Measurements from ENCODE around the gene COG7.

DNA sequence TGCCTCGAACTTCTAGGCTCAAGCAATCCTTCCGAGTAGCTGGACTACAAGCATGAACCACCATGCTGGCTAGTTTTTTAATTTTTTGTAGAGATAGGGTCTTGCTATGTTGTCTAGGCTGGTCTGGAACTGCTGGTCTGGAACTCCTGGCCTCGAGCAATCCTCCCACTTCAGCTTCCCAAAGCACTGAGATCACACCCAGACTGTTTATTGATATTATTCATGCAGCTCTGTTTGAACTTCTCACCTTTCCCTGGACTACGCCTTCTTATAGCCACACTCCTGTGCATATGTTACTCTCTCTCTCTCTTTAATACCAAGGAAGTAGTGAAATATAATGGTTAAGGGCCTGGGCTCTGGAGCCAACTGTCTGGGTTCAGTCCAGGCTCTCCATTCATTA is 4.6 kb downstream of the COG7 start:
- TF ChIP-seq, protein P1, sequence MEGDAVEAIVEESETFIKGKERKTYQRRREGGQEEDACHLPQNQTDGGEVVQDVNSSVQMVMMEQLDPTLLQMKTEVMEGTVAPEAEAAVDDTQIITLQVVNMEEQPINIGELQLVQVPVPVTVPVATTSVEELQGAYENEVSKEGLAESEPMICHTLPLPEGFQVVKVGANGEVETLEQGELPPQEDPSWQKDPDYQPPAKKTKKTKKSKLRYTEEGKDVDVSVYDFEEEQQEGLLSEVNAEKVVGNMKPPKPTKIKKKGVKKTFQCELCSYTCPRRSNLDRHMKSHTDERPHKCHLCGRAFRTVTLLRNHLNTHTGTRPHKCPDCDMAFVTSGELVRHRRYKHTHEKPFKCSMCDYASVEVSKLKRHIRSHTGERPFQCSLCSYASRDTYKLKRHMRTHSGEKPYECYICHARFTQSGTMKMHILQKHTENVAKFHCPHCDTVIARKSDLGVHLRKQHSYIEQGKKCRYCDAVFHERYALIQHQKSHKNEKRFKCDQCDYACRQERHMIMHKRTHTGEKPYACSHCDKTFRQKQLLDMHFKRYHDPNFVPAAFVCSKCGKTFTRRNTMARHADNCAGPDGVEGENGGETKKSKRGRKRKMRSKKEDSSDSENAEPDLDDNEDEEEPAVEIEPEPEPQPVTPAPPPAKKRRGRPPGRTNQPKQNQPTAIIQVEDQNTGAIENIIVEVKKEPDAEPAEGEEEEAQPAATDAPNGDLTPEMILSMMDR (IDR thresholded peaks at IDR 0.05) = no peak
- TF ChIP-seq POLR2A (IDR thresholded peaks at IDR 0.05) = no peak
- no peak for TF ChIP-seq EP300 (IDR thresholded peaks at IDR 0.05)

All from ovary (tissue), 3 donors.